ENCODE data around the gene GYPC.

Gene GYPC

GRCh38 chr2:126733795-126734194 is 77.8 kb downstream of the GYPC start:
- H3K4me3 ChIP-seq (ENCODE audit: low read depth, low read length) = no peak overlapping the region
- TF ChIP-seq CTCF (IDR thresholded peaks at IDR 0.05; ENCODE audit: low read depth, low read length) = no peak
- in situ Hi-C loops (cut with HindIII; ENCODE audit: low sequenced_read_pairs) = no loop called here
- DNase-seq (ENCODE audit: low read depth, low spot score) = no peak

GRCh38 chr2:126736133-126736874 is 80.3 kb downstream of the GYPC start:
- no peak for DNase-seq (ENCODE audit: low read depth, low spot score)
- TF ChIP-seq CTCF (IDR thresholded peaks at IDR 0.05; ENCODE audit: low read depth, low read length) = no peak

GRCh38 chr2:126739141-126739540 is 83.2 kb downstream of the GYPC start:
- no peak for TF ChIP-seq CTCF (IDR thresholded peaks at IDR 0.05; ENCODE audit: low read depth, low read length)
- in situ Hi-C loops (cut with HindIII; ENCODE audit: low sequenced_read_pairs) = no loop called here
- H3K4me3 ChIP-seq (ENCODE audit: low read depth, low read length) = no peak overlapping the region
- DNase-seq (ENCODE audit: low read depth, low spot score) = no peak

More at GRCh38 chr2:126736133-126736874, 80.3 kb downstream of the GYPC start:
- in situ Hi-C loops (cut with HindIII; ENCODE audit: low sequenced_read_pairs) = no loop called here
- no peak overlapping the region for H3K4me3 ChIP-seq (ENCODE audit: low read depth, low read length)

- no peak for DNase-seq (ENCODE audit: low read depth, low spot score)
- in situ Hi-C loops (cut with HindIII; ENCODE audit: low sequenced_read_pairs) = no loop called here
- no peak for TF ChIP-seq CTCF (IDR thresholded peaks at IDR 0.05; ENCODE audit: low read depth, low read length)
- H3K4me3 ChIP-seq (ENCODE audit: low read depth, low read length) = no peak overlapping the region
These were observed 88.7 kb downstream of the GYPC start for GRCh38 chr2:126744640-126745039.
